SH-SY5Y (cell line): ENCODE results near the gene HCN4.

Source experiments
- GATA2 ChIP-seq: IDR thresholded peaks from 2 replicates; pipeline ENCODE4 v1.6.1; 2011; ENCODE audit warnings: mild to moderate bottlenecking, low read depth, low read length
- GATA3 ChIP-seq: IDR thresholded peaks from 2 replicates; pipeline ENCODE4 v1.6.1; 2011; ENCODE audit warnings: low read depth, mild to moderate bottlenecking, low read length, moderate library complexity

GRCh38 chr15:73283366-73283962 lies 85.3 kb downstream of the HCN4 start:
- TF ChIP-seq GATA3 (no peak), GATA2 (no peak)
